Heart right ventricle (tissue), 16 donors: Measurements from ENCODE around the gene CTSD. TPM values are rescaled to one million over a fixed set of nuclear protein-coding genes. Genes with fewer than 3 reads are reported as not detected.

Experiments used
- ATAC-seq, 8 donors: fragments of 200-7000 bp; cut with Tn5 transposase; one replicate each; pipeline ENCODE4 v1.9.1; 2020; ENCODE audit warnings: mild to moderate bottlenecking in 8 of 8, moderate library complexity in 8 of 8, moderate number of reproducible peaks in 1 of 8
- DNase-seq, 2 donors: peaks; one replicate each; pipeline ENCODE4 v3.0.0-alpha.2; 2020
- H3K27ac ChIP-seq, 10 donors: fragments of 200-600 bp; sonication (generic) in 2 of 10; one replicate each; pipeline versions ENCODE4 v1.5.0 to v1.8.0; 2020 to 2022; ENCODE audit warnings: mild to moderate bottlenecking in 3 of 10
- H3K27me3 ChIP-seq, 7 donors: fragments of 200-600 bp; one replicate each; pipeline ENCODE4 v1.8.0; 2021 to 2022; ENCODE audit warnings: mild to moderate bottlenecking in 2 of 7
- H3K36me3 ChIP-seq, 9 donors: fragments of 200-600 bp; sonication (generic) in 1 of 9; one replicate each; pipeline versions ENCODE4 v1.5.0 to v1.8.0; 2020 to 2022; ENCODE audit warnings: mild to moderate bottlenecking in 2 of 9
- H3K4me1 ChIP-seq, 9 donors: fragments of 200-600 bp; sonication (generic) in 1 of 9; one replicate each; pipeline versions ENCODE4 v1.5.0 to v1.8.0; 2020 to 2022; ENCODE audit warnings: mild to moderate bottlenecking in 4 of 9
- H3K4me3 ChIP-seq, 10 donors: fragments of 200-600 bp; sonication (generic) in 2 of 10; one replicate each; pipeline versions ENCODE4 v1.5.0 to v1.8.0; 2020 to 2022; ENCODE audit warnings: mild to moderate bottlenecking in 7 of 10, moderate library complexity in 2 of 10
- H3K9me3 ChIP-seq, 11 donors: fragments of 200-600 bp in 10 of 11; sonication (generic) in 2 of 11; one replicate each; pipeline versions ENCODE4 v1.5.0 to v1.8.0; 2013 to 2022; ENCODE audit warnings: mild to moderate bottlenecking in 2 of 11, control low read depth in 1 of 11, moderate library complexity in 1 of 11
- CTCF ChIP-seq, 9 donors: fragments of 200-600 bp; sonication (generic) in 2 of 9; IDR thresholded peaks; one replicate each; pipeline versions ENCODE4 v1.5.0 to v1.8.0; 2021 to 2022; ENCODE audit warnings: antibody characterized with exemption in 9 of 9, mild to moderate bottlenecking in 5 of 9, moderate library complexity in 1 of 9
- WGBS, 2 donors: extraction: QIAGEN DNeasy Blood & Tissue Kit; methylation state at CpG; one replicate each; pipeline ENCODE4 v1.1.7; 2013; ENCODE audit warnings: inconsistent platforms in 1 of 2; 5-methylcytosine and 5-hydroxymethylcytosine counted together
- intact Hi-C, 10 donors: fragments of 100-400 bp; cut with DNase I; formaldehyde crosslinking; loops; one replicate each; pipeline versions ENCODE4 v1.11.1 to v1.14.2; 2022
- polyA plus RNA-seq, 2 donors: library from polyadenylated mRNA; stranded (reverse); fragments of 200-250 nt; gene quantifications; one replicate each; pipeline ENCODE4 v1.2.3, GENCODE V29; 2013
- total RNA-seq, 10 donors: library from RNA; stranded (reverse); fragmentation: NEBNext Ultra II Directional in 3 of 10; extraction: Animal tissue kit (Norgen Biotek cat#: 25700) in 3 of 10; gene quantifications; one replicate each; pipeline versions ENCODE4 v1.2.1 to v1.2.4, GENCODE V29; 2021 to 2023
- donor health status: Arrhythmogenic right ventricular cardiomyopathy.
- donor health status: ischemic (EF 13 %, LVEDD 7.1; RV severe dilation, severe dysfunction).
- donor health status: healthy with polysubstance abuse.
- donor health status: DM: no; HTN: yes; CAD: no.
- donor health status: DM: no; HTN: no; CAD: no.
- donor health status: ischemic (EF 25% LVEDD 6.9; RV normal size, moderate dysfunction).
- donor health status: ischemic (EF 25% LVEDD 5.7; RV mildly dilated, moderate dysfunction).
- donor health status: healthy.
- donor health status: DM: yes; HTN: yes; CAD: no.
- donor health status: Ischemic cardiomyopathy.
- donor health status: ischemic (EF 35%, LVEDD 5.7; RV mildly dilated, moderate dysfunction).
- donor health status: nonischemic (EF 11% LVEDD 7.7; RV severe dilation, severe dysfunction).
- donor health status: DM: yes; HTN: yes; CAD: no.
- donor health status: PGD.
- donor health status: ischemic (EF 29% LVEDD 5.4; RV normal size, mild dysfunction).
- donor health status: nonischemic (EF 23%, LVEDD 6.1; RV moderate dilation, normal function).

The CTSD gene
- total and polyA plus RNA-seq, 12 donors: 431 to 1,070 (median 786) TPM

GRCh38 chr11:1761110-1761856, 2.4 kb downstream of the CTSD start:
- no peak for ATAC-seq
- no peaks in the 10 kb centered on the region for H3K27me3 ChIP-seq
- peaks cover 0 to 48% (median 23%) of the 10 kb centered on the region in 9 donors for H3K36me3 ChIP-seq
- H3K4me1 ChIP-seq: peaks cover 38 to 79% (median 73%) of the 10 kb centered on the region in 9 donors
- 75% methylated on average over 28 of the region's 28 CpGs for whole genome bisulfite sequencing, 2 donors
- no peak for DNase-seq
- no peak for TF ChIP-seq CTCF (IDR thresholded peaks at IDR 0.05)
- intact Hi-C loops: loop anchor here in 3 of 10 donors (5.0 to 10.0 kb wide), 4 partner anchors 44 to 71 kb away; partner anchors contain the start of gene SYT8 (in 1 of the 3)
- peak overlapping the region in 9 of 10 donors; percentile 87 to 100 (median 100) for H3K4me3 ChIP-seq
- H3K9me3 ChIP-seq: no peaks in the 10 kb centered on the region
- H3K27ac ChIP-seq: peak overlapping the region; percentile 93 to 99 (median 97)

- 17 to 23% methylated on average over 23 of the region's 23 CpGs for WGBS, 2 donors
- TF ChIP-seq CTCF (IDR thresholded peaks at IDR 0.05): no peak
- Histone ChIP-seq H3K4me1 (peaks cover 38 to 86% (median 77%) of the 10 kb centered on the region in 9 donors), H3K4me3 (peak overlapping the region in 7 of 10 donors; percentile 3 to 100 (median 15)), H3K27me3 (no peaks in the 10 kb centered on the region), H3K27ac (peak overlapping the region; percentile 93 to 99 (median 97)), H3K36me3 (peaks cover 0 to 56% (median 25%) of the 10 kb centered on the region in 9 donors), H3K9me3 (no peaks in the 10 kb centered on the region)
- ATAC-seq (peak; percentile 63 to 84 (median 75)), DNase-seq (peak; percentile 85 to 89)
- intact Hi-C loops: loop anchor here in 3 of 10 donors (5.0 to 10.0 kb wide), 4 partner anchors 43 to 72 kb away; partner anchors contain the start of gene SYT8 (in 1 of the 3)
These were observed 3.2 kb downstream of the CTSD start for GRCh38 chr11:1760351-1761109.

GRCh38 chr11:1759851-1760220, 3.9 kb downstream of the CTSD start:
- no peak for ATAC-seq
- no peak for DNase-seq
- Histone ChIP-seq H3K36me3 (peaks cover 0 to 63% (median 29%) of the 10 kb centered on the region in 9 donors), H3K4me3 (peak overlapping the region in 6 of 10 donors; percentile 3 to 100 (median 51)), H3K27me3 (no peaks in the 10 kb centered on the region), H3K4me1 (peaks cover 39 to 93% (median 84%) of the 10 kb centered on the region in 9 donors), H3K27ac (peak overlapping the region; percentile 93 to 99 (median 97)), H3K9me3 (no peaks in the 10 kb centered on the region)
- intact Hi-C loops: loop anchor here in 5 of 10 donors (5.0 to 10.0 kb wide), 6 partner anchors 43 to 542 kb away; partner anchors contain the start of genes C11orf21 (in 1 of the 5), SYT8 (in 1 of the 5) and TSPAN32 (in 1 of the 5)
- TF ChIP-seq CTCF (IDR thresholded peaks at IDR 0.05): no peak
- 32 to 63% methylated on average over 5 of the region's 5 CpGs for WGBS, 2 donors
